GM12875 (cell line): ENCODE data around the gene ZNF496.
"Not testable (repeated sequence)": the region's sequence is repeated elsewhere in the genome, so short reads cannot be mapped to it uniquely, and the experiment has no call there.

Experiments
- H3K4me3 ChIP-seq: one replicate; pipeline ENCODE4 v1.5.1; 2011; ENCODE audit warnings: low read depth, low read length, control low read depth
- CTCF ChIP-seq: IDR thresholded peaks from 2 replicates; pipeline ENCODE4 v1.5.1; 2011; ENCODE audit warnings: low read depth, mild to moderate bottlenecking, control low read depth, inconsistent platforms, low read length, moderate library complexity, borderline replicate concordance; ENCODE audit not compliant: insufficient read depth

Gene ZNF496

GRCh38 chr1:247291833-247292561 lies 39.7 kb downstream of the ZNF496 start:
- no peak overlapping the region for H3K4me3 ChIP-seq
- no peak for TF ChIP-seq CTCF

GRCh38 chr1:247291161-247291560 lies 40.5 kb downstream of the ZNF496 start:
- no peak for TF ChIP-seq CTCF
- no peak overlapping the region for H3K4me3 ChIP-seq

- TF ChIP-seq CTCF: no peak
- no peak overlapping the region for H3K4me3 ChIP-seq
These were observed 41.1 kb downstream of the ZNF496 start for GRCh38 chr1:247290576-247290975.

- not testable (repeated sequence) for H3K4me3 ChIP-seq
These were observed 42.3 kb downstream of the ZNF496 start for GRCh38 chr1:247289274-247289892.

GRCh38 chr1:247288341-247288740 lies 43.3 kb downstream of the ZNF496 start:
- no peak overlapping the region for H3K4me3 ChIP-seq
- TF ChIP-seq CTCF: no peak

- no peak overlapping the region for H3K4me3 ChIP-seq
- no peak for TF ChIP-seq CTCF
These were observed 44.2 kb downstream of the ZNF496 start for GRCh38 chr1:247287460-247287859.

GRCh38 chr1:247286134-247286670 lies 45.5 kb downstream of the ZNF496 start:
- no peak for TF ChIP-seq CTCF
- no peak overlapping the region for H3K4me3 ChIP-seq
